ENCODE results near the gene UBE3C.

- TF ChIP-seq CTCF (IDR thresholded peaks at IDR 0.05) (no peak), POLR2A (IDR thresholded peaks at IDR 0.05) (no peak), POLR2AphosphoS5 (IDR thresholded peaks at IDR 0.05) (no peak), EP300 (IDR thresholded peaks at IDR 0.05; ENCODE audit: low read depth) (no peak)
These were observed 39.3 kb downstream of the UBE3C start for GRCh38 chr7:157177983-157178381.
